A673 (cell line): ENCODE results near the gene RNASET2. TPM values are rescaled to one million over a fixed set of nuclear protein-coding genes. Genes with fewer than 3 reads are reported as not detected.
A peak's percentile ranks its signal among the peaks of the same experiment; 100 is the strongest.
"Not testable (repeated sequence)": the region's sequence is repeated elsewhere in the genome, so short reads cannot be mapped to it uniquely, and the experiment has no call there.

Source experiments
- BruUV-seq: library from RNA; stranded (reverse); fragments of 400-500 nt; replicated peaks from 2 replicates; lab custom pipeline; 2021; lab: Mats Ljungman, UMichigan
- CTCF ChIA-PET: fragments of 300-600 bp; sonication (Branson Sonifier 250); formaldehyde crosslinking; loops from one replicate; lab custom pipeline; 2022; ENCODE audit warnings: antibody characterized with exemption; lab: Charles Lee
- POLR2A ChIA-PET: fragments of 300-600 bp; sonication (Branson Sonifier 250); formaldehyde crosslinking; loops from one replicate; lab custom pipeline; 2022; ENCODE audit warnings: antibody characterized with exemption; ENCODE audit not compliant: low non-redundant PET; lab: Charles Lee
- DNase-seq: peaks from one replicate; pipeline ENCODE4 v3.0.0-alpha.2; 2015; ENCODE audit warnings: low spot score
- H3K27ac ChIP-seq: fragments of 200-600 bp; sonication (generic); 2 replicates; pipeline ENCODE4 v1.5.1; 2016; ENCODE audit warnings: mixed run types, low read depth, mild to moderate bottlenecking, mixed read lengths, antibody characterized with exemption, low read length; ENCODE audit not compliant: poor library complexity, severe bottlenecking
- H3K27me3 ChIP-seq: fragments of 200-600 bp; sonication (generic); replicated peaks from 2 replicates; pipeline ENCODE4 v1.6.1; 2017; ENCODE audit warnings: mixed run types, low read depth, mild to moderate bottlenecking, mixed read lengths, antibody characterized with exemption, low read length; ENCODE audit not compliant: insufficient read depth, poor library complexity
- H3K36me3 ChIP-seq: fragments of 200-600 bp; sonication (generic); 2 replicates; pipeline ENCODE4 v1.6.1; 2016; ENCODE audit warnings: mixed run types, mild to moderate bottlenecking, mixed read lengths, antibody characterized with exemption, low read length; ENCODE audit not compliant: insufficient read depth, poor library complexity, severe bottlenecking
- H3K4me1 ChIP-seq: fragments of 200-600 bp; sonication (generic); 2 replicates; pipeline ENCODE4 v1.6.1; 2017; ENCODE audit warnings: mixed run types, mild to moderate bottlenecking, mixed read lengths, antibody characterized with exemption, low read length; ENCODE audit not compliant: insufficient read depth, poor library complexity, severe bottlenecking
- H3K4me3 ChIP-seq: fragments of 200-600 bp; sonication (generic); 2 replicates; pipeline ENCODE4 v1.5.1; 2016; ENCODE audit warnings: low read depth, mixed run types, mild to moderate bottlenecking, mixed read lengths, low read length; ENCODE audit not compliant: poor library complexity, severe bottlenecking
- H3K9me3 ChIP-seq: fragments of 200-600 bp; sonication (generic); 2 replicates; pipeline ENCODE4 v1.6.1; 2016; ENCODE audit warnings: mixed run types, low read depth, mild to moderate bottlenecking, mixed read lengths, antibody characterized with exemption, low read length; ENCODE audit not compliant: poor library complexity, severe bottlenecking
- EZH2 ChIP-seq: fragments of 200-600 bp; sonication (generic); IDR thresholded peaks from 2 replicates; pipeline ENCODE4 v1.6.1; 2017; ENCODE audit warnings: borderline replicate concordance, low read depth, mild to moderate bottlenecking, mixed read lengths, antibody characterized with exemption, low read length; ENCODE audit not compliant: poor library complexity, severe bottlenecking
- intact Hi-C: fragments of 100-400 bp; cut with micrococcal nuclease; formaldehyde crosslinking; loops from one replicate; pipeline ENCODE4 v1.10.0; 2022; ENCODE audit not compliant: unreplicated experiment
- total RNA-seq: library from RNA; stranded (reverse); gene quantifications from 2 replicates; pipeline ENCODE4 v1.2.3, GENCODE V29; 2021
- TF ChIP-seq, protein P1 (sequence below): fragments of 300-800, 200-600 bp; sonication (generic); conservative IDR thresholded peaks from 2 replicates; pipeline ENCODE4 v1.5.1; 2017; ENCODE audit warnings: low read depth, mild to moderate bottlenecking, antibody characterized with exemption, low read length, moderate library complexity, mixed read lengths

The RNASET2 gene
- total RNA-seq, 1 experiment from 2014 or later: 5.7 TPM

DNA sequence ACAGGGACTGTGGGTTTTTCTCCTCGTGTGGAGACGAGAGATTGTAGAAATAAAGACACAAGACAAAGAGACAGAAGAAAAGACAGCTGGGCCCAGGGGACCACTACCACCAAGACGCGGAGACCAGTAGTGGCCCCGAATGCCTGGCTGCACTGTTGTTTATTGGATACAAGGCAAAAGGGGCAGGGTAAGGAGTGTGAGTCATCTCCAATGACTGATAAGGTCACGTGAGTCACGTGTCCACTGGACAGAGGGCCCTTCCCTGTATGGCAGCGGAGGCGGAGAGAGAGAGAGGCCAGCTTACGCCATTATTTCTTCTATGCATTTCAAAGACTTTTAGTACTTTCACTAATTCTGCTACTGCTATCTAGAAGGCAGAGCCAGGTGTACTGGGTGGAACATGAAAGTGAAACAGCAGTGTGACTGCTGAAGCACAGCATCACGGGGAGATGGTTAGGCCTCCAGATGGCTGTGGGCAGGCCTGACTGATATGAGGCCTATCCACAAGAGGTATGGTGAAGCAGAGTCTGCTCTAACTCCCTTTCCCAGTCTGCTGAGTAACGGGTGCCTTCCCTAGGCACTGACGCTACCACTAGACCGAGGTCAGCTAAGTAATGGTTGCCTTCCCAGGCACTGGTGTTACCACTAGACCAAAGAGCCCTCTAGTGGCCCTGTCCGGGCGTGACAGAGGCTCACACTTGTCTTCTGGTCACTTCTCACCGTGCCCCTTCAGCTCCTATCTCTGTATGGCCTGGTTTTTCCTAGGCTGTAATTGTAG, 5.3 kb downstream of the RNASET2 start:
- H3K27me3 ChIP-seq, H3K4me1 ChIP-seq, BruUV-seq, H3K36me3 ChIP-seq, H3K9me3 ChIP-seq, H3K27ac ChIP-seq, H3K4me3 ChIP-seq: not testable (repeated sequence)
- ChIA-PET POLR2A (interaction anchor here (0.9 kb wide), 1 partner anchor 324 kb away, joined by 5 read pairs; the partner anchor contains the start of gene RPS6KA2), CTCF (interaction anchor here (0.8 to 2.0 kb wide), 3 partner anchors 9 to 179 kb away, joined by 3 to 22 read pairs (median 3); no protein-coding TSS in a partner anchor)
- DNase-seq: peak; percentile 58
- TF ChIP-seq, protein P1, sequence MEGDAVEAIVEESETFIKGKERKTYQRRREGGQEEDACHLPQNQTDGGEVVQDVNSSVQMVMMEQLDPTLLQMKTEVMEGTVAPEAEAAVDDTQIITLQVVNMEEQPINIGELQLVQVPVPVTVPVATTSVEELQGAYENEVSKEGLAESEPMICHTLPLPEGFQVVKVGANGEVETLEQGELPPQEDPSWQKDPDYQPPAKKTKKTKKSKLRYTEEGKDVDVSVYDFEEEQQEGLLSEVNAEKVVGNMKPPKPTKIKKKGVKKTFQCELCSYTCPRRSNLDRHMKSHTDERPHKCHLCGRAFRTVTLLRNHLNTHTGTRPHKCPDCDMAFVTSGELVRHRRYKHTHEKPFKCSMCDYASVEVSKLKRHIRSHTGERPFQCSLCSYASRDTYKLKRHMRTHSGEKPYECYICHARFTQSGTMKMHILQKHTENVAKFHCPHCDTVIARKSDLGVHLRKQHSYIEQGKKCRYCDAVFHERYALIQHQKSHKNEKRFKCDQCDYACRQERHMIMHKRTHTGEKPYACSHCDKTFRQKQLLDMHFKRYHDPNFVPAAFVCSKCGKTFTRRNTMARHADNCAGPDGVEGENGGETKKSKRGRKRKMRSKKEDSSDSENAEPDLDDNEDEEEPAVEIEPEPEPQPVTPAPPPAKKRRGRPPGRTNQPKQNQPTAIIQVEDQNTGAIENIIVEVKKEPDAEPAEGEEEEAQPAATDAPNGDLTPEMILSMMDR: peak; percentile 68
- intact Hi-C loops: loop anchor here (2.0 to 5.0 kb wide), 2 partner anchors 164 to 484 kb away; no protein-coding TSS in a partner anchor

DNA sequence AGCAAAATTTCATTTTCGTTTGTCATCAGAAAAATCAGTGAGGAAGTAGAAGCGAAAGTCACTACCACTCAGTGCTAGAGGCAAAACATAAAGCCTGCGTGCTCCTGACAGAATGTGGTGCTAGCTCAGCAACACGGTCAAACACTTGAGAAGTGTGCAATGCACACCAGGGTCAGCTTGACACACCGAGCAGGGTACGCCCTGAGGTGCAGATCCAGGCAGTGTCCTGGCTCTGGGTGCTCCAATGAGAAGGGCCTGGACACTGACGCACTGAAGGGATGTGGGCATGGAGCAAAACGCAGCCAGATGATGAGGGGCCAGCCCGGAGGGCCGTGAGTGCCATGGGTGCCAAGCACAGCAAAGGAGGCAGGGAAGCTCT, 5.9 kb downstream of the RNASET2 start:
- Histone ChIP-seq H3K36me3 (no peaks in the 10 kb centered on the region), H3K4me3 (no peak overlapping the region), H3K9me3 (no peaks in the 10 kb centered on the region), H3K27me3 (no peaks in the 10 kb centered on the region), H3K4me1 (no peaks in the 10 kb centered on the region), H3K27ac (no peak overlapping the region)
- no TSS peak for BruUV-seq
- CTCF ChIA-PET: interaction anchor here (0.8 to 2.0 kb wide), 2 partner anchors 175 to 178 kb away, joined by 3 to 22 read pairs; no protein-coding TSS in a partner anchor
- no peak for DNase-seq
- TF ChIP-seq EZH2: no peak
- TF ChIP-seq, protein P1: no peak
- POLR2A ChIA-PET: no interaction called here
- intact Hi-C loops: loop anchor here (2.0 to 5.0 kb wide), 2 partner anchors 164 to 483 kb away; no protein-coding TSS in a partner anchor

- H3K36me3 ChIP-seq: no peaks in the 10 kb centered on the region
- ChIA-PET POLR2A (no interaction called here), CTCF (no interaction called here)
- H3K4me3 ChIP-seq: no peak overlapping the region
- no peak for TF ChIP-seq EZH2
- TF ChIP-seq, protein P1: no peak
- H3K9me3 ChIP-seq: no peaks in the 10 kb centered on the region
- intact Hi-C loops: loop anchor here (2.0 to 5.0 kb wide), 2 partner anchors 163 to 482 kb away; no protein-coding TSS in a partner anchor
- no TSS peak for BruUV-seq
- DNase-seq: no peak
- H3K4me1 ChIP-seq: no peaks in the 10 kb centered on the region
- H3K27ac ChIP-seq: no peak overlapping the region
- H3K27me3 ChIP-seq: no peaks in the 10 kb centered on the region
Measured at GRCh38 chr6:166949528-166950442, 6.6 kb downstream of the RNASET2 start.

DNA sequence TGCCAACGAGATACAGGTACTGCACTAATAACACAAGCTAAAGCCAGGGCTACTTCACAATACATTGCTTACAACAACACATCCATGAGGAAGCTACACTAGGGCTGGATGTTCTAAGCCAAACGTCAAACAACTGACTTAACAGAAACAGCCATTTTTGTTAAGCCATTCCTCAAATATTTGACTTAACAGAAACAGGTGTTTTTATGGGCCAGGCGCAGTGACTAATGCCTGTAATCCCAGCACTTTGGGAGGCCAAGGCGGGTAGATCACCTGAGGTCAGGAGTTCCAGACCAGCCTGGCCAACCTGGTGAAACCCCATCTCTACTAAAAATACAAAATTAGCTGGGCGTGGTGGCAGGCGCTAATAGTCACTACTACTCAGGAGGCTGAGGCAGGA, 7.6 kb downstream of the RNASET2 start:
- CTCF ChIA-PET: interaction anchor here (0.7 kb wide), 1 partner anchor 792 kb away, joined by 10 read pairs; no protein-coding TSS in a partner anchor
- H3K27ac ChIP-seq, H3K27me3 ChIP-seq, H3K4me1 ChIP-seq, intact Hi-C loops, H3K9me3 ChIP-seq, DNase-seq, H3K36me3 ChIP-seq, H3K4me3 ChIP-seq, BruUV-seq, POLR2A ChIA-PET: not testable (repeated sequence)
